CD4-positive, alpha-beta T cell treated with Interferon gamma for 1 hour (primary cell): ENCODE data around the gene PUM1.
"Not testable (repeated sequence)": the region's sequence is repeated elsewhere in the genome, so short reads cannot be mapped to it uniquely, and the experiment has no call there.

Experiments
- DNase-seq: peaks from one replicate; pipeline ENCODE4 v3.0.0-alpha.2; 2020

PUM1 gene

DNA sequence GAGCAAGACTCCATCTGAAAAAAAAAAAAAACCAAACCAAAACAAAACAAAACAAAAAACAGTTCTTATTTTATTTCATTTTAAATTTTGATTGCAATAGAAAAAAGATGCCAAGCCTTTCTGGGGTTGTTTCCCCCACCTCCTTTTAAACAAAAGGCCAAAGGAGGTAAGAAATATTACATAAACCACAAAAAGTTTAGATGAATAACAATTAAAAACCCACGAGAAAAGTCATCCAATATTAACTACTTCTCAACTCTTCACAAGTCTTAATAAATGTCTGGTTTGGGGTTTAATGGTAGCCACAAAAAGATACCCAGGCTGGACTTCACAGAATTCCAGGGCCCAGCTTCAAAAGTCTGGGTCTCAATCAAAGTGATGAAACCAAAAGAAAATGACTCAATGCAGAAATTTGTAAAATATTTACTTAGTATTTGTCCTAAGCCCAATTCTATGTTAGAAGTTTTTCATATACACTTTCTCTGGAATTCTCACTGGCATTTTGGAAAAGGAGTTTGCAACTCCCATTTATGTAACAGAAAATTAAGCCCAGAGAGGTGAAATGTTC lies 110.0 kb downstream of the PUM1 start:
- DNase-seq = no peak

DNA sequence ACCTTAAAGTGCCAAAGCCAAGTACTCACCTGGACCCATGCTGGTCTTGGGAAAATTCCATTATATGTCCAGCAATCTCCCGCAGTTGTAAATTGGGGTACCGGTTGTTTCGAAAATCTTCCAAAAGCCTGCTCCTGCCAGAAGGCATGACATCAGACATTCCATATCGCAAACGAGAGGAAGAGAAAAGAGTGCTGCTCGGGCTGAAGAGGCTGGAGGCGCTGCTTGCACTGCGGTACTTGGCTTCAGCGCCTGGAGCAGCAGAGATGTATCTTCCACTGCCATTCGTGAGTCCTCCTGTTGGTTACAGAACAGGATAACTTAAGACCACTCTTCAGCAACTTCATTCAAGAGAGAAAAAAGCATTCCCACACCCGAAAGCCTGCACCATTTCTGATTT lies 111.8 kb downstream of the PUM1 start:
- DNase-seq = no peak

DNA sequence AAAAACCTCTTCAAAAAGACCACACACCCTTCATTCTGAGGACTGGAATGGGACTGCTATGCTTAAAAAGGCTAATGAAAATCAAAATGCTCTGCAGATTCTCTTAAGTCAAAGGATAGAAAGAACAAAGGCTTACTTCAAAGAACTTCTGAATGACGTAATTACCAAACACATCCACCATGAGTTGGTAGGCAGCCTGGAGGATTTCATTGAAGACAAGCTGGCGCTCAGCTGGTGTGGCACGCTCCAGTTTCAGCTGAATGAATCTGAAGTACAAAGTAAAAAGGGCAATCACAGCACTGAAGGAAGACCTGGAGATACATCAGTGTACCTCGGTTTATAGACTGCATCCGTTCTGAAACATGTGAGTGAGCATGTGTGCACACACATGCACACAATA lies 113.4 kb downstream of the PUM1 start:
- no peak for DNase-seq

DNA sequence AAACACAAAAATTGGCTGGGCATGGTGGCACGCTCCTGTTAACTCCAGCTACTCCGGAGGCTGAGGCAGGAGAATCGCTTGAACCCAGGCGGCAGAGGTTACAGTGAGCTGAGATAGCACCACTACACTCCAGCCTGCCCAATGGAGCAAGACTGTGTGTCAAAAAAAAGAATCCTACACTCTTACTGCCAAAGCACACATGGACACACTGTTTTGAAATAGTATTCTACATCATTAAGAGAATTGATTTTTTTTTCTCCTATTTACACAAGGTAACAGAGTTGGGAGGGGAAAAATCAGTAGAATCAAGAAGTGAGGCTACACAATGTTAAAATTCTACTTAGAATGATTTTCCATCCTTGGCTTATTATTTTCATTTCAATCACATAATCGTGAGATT lies 114.8 kb downstream of the PUM1 start:
- no peak for DNase-seq

DNA sequence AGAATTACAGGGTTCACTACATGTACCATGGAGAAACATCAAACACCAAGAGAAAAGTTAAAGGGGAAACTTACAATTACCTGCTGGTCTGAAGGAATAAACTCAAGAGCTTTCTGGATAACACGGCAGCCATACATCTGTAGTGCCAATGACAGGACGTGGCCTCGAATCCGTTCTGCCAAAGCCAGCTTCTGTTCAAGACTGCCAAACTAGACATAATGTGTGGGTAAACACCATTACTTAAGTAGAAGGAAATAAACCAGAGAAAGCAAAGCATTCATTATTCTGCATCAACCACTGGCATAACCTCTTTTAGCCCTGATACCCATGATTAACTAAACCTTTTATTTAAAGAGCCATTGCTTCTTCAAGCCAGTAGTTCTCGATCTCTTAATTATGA lies 115.5 kb downstream of the PUM1 start:
- DNase-seq = no peak

DNA sequence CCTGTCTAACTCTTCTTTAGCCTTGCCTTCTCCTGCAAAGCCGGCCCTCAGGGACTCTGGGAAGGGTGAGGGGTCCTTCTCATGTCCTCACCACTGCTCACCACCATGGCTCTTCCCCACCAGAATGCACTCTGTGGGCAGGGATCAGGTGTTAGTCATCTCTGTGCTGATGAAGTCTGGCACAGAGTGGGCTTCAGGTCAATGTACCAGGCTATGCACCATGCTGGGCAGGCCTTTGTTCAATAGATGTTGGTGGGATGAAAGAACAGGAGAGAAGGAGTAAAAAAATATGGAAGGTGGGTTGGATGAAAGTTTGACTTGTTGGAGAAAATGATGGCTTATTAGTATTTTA lies 116.1 kb downstream of the PUM1 start:
- not testable (repeated sequence) for DNase-seq

DNA sequence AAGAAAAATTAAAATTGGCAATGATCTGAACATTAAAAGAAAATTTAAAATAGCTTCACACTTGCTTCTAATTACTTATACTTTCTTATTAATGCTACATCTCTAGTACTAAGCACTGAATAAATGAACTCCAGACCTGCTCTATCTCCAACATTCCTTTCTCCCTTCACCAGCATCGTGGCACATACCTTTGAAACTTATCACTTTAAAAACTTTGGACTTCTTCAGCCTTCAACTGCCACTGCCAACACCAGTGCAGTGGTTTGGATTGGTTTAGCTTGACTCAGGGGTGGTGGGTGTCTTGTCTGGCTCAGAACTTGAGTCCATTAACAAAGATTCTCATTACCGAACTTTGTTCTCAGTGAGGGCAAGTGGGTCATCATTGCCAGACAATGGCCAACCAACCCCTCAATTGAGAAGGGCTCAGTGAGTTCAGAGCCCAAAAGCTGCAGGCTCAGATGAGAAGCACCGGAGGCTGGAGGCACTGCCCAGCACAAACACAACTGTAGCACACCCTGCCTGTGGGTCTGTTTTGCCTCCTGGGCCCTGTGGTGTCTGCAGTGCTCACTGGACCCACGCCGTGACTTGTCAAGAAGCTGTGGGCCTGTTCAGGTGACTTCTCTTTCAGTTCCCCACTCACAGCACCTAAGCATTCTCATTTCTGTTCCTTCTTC lies 116.6 kb downstream of the PUM1 start:
- not testable (repeated sequence) for DNase-seq

DNA sequence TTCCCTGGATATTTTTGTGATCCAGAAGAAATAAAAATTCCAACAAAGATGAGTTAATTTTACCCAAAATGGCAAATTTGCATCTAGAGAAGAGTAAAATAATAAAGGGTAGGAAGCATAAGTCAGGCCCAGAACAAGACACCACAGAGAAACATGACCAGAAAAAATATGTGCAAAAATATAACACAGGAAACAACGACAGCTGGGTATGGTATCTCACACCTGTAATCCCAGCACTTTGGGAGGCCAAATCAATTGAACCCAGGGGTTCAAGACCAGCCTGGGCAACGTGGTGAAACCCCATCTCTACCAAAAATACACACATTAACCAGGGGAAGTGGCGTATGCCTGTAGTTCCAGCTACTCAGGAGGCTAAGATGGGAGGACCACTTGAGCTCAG lies 117.2 kb downstream of the PUM1 start:
- DNase-seq = no peak

DNA sequence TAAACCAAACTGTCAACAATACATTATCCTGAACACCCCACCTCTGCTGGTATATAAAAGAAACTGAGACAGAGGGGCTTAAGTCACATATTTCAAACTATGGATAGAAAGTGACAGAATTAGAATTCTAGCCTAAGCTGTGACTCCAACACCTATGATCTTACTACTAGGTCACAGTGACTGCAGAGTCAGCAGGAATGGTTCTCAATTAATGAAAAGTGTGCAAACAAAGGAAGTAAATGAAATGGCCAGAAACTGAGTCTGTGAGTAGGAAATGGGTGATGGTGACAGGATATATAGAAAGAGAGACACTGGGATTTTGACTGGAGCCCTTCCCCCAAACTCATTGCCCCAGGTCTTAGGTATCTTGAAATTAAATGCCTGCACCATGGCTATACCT lies 118.3 kb downstream of the PUM1 start:
- no peak for DNase-seq

DNA sequence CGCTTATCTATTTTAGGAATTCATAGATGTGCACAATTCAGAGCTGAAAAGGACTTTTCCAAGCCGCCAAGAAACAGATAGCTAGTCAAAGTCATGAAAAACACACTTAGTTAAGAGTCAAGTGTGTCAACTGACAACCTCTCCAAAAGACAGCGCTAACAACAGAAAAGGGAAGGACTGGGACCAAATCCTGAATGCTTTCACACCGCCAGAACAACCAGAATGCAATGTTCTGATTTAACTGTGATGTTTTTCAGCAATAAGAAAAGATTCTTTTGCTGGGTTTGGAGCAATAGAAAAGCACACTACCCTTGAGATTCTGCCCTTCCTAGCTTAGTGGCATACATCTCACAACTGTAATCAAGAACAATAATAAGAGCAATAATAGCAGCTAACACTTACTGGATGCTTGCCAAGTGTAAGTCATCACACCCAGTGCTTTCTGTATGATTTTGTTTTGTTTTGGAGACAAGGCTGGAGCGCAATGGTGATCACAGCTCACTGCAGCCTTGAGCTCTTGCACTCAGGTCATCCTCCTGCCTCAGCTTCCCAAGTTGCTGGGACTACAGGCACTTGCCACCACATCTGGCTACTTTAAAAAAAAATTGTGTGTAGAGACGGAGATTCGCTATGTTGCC lies 123.1 kb downstream of the PUM1 start:
- DNase-seq = no peak

DNA sequence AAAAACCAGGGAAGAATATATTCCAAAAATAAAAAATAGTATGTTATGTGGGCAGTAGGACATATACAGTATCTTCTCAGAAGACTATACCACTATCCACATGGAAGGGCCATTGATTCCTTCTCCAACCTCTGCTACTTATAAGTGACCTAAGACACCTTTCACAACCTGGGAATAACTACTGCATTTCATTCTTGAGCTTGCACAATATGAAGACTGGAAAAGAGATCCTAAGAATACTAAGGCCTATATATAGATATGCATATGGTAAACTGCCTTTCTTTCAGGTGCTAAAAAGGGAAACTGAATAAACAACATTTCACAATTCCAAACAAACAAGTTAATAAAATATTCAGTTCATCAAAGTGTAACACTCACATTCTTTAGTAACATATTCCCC lies 125.0 kb downstream of the PUM1 start:
- no peak for DNase-seq

DNA sequence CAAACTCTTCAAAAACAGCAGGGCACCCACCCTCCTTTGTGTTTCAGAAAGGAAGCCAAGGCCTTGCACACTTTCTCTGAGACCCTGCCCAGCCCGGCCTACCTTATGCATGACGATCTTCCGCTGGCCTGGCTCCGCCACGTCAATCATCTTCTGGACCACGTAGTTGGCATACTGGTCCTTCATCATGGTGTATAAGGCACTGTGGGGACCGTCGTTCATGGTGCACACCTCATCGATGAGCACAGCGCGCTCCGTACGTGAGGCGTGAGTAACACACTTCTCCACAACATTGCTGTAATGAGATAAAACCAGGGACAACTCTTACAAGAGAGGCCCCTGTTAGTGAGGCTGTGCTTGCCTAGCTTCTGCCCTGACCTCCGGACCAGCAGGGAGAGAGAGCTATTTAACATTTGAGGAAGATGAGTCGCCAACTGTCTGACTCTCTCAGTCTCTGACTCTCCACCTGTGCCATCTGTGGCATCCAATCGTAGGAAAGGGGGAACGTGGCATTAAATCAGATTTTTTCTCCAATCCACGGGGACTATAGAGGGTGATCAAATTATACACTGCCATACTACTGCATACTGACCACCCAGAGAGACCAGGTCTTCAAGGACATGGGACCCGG lies 128.9 kb downstream of the PUM1 start:
- no peak for DNase-seq

DNA sequence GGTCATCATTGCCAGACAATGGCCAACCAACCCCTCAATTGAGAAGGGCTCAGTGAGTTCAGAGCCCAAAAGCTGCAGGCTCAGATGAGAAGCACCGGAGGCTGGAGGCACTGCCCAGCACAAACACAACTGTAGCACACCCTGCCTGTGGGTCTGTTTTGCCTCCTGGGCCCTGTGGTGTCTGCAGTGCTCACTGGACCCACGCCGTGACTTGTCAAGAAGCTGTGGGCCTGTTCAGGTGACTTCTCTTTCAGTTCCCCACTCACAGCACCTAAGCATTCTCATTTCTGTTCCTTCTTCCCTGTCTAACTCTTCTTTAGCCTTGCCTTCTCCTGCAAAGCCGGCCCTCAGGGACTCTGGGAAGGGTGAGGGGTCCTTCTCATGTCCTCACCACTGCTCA lies 129.8 kb downstream of the PUM1 start:
- not testable (repeated sequence) for DNase-seq

DNA sequence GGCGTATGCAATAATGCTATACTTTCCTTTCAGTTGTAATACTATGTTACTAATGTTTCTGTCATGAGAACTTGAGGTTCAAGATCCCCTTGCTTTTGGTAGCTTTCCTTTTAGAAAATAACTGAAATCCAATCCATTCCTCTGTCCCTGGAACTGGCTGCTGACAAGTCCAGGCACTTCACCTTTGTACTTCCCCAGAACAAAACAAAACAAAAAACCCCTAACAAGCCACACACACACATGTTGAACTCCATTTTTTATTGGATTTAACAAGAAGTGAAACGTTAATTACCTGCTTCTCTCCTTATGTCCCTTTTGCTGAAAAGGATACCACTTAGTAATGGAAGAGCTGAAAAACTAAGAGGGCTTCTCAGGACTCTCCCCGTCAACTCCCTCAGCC lies 130.9 kb downstream of the PUM1 start:
- no peak for DNase-seq

DNA sequence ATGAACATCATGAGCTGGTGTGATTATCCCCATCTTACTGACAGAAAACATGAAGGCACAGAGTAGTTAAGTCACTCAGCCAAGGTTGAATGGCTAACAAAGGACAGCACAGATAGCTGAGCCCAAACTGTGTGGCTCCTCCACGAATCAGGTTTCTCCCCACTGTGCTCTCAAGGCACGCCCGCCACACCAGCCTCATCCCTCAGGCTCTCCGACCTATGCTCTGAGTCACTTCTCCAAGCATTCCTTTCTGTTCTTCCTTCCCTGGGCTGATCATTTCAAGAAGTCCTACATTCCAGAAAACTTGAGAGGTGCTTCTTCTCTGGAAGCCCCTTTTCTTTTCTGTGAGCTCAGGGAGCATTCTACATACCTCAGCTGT lies 131.7 kb downstream of the PUM1 start:
- no peak for DNase-seq

DNA sequence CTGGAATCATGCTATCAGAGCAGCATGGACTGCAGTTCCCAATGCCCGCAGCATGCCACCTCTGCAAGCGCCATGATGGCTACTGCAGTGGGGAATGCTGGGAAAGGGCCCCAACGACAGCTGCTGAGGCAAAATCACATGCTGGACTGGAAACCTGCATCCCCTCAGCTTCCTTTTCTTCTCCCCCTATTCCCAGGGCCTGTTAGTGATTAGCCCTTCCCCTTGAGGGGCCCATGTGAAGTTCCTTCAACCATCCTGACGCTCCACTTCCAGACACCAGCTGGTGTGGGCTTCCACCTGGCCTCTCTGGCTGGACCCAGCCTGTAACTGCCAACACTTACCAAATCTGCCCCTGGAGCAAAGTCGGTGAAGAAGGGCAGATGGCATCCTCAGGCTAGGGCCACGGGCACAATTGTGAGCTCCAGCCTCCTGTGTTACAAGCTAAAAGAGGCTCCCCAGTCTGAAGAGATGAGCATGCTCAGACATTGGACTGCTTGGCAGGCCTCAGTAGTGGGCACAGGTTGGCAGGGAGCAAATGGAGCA lies 134.8 kb downstream of the PUM1 start:
- no peak for DNase-seq

DNA sequence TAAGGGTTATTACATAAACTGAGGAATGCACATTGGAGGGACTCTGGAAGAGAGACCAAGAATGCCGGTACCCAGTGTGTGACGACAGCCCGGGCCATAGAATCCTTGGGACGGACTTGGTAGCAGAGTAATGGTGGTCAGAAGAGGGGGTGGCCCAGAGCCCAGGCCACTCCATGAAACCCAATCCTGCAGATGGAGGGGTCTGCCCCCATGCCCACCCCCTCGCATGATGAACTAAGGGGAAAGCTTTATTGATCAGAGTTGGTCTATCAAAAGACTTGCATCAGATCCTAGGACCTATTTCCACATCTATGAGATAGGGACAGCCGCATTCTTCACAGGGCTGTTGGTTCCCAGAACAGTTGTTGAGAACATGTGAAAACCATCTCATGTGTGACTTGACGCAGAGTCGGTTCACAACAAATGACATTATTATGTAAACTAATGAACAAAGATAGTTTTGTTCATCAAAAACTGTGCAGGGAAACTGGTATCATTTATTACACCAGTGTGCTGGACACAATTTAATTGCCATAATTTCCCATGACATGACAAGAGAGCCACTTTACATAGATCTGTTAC lies 135.5 kb downstream of the PUM1 start:
- DNase-seq = no peak

DNA sequence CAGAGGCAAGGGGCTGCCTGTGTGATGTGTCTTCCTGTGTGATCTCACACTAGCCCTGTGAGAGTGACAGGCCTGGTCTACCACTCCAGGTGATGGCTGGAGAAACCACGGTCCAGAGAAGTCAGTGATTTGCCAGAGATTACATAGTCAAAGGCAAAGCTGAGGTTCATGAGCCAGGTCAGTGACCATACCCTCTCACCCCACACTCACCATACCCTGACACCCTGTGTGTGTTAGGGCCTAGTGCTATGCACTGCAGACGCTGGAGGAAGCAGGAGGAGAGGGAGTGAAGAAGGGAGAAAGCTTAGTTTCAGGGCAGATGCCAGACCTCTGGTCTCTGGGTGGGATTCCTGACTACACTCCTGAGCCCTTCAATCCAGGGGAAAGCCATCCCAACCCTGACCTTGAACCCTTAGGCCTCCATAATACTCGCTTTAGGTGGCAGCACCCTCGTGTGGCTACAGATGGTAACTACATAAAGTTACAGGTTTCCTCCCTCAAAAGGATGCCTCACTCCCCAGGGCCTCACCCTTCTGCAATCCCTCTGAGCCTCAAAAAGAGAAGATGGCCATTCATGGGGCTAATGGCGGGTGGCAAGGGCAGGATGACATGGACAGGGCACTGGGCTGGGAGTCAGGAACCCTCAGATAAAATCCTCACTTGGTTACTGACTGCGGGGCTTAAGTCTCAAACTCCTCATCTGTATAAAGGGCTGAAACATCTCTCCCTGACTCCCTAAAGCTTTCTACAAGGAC lies 136.2 kb downstream of the PUM1 start:
- DNase-seq = no peak

DNA sequence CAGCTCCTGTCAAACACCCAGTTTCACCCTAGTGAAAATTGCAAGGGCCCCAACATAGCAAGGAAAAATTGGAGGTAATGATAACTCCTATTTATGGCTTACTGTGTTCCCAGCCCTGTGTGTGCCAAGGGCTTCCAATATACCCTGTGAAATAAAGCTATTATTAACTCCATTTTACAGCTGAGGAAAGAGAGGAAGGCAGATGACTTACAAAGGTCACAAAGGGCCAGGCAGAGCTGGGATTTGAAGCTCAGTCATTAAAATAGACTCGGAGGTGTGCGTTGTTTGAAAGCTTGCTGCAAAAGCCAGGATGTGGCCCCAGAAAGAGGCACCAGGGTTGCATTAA lies 136.8 kb downstream of the PUM1 start:
- DNase-seq = no peak

DNA sequence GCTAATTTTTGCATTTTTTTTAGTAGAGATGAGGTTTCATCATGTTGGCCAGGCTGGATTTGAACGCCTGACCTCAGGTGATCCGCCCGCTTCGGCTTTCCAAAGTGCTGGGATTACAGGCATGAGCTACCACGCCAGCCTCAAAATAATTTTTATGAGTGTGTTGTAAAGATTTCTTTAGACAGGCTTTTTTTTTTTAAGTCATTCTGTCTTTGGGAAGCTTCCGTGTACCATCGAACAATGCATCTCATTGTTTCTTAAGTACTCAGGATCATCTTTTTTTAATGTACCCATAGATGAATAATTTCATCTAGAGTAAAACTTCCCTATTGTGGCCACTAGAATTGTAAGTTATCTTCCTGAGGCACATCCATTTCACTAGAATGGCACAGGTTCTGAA lies 137.3 kb downstream of the PUM1 start:
- no peak for DNase-seq

DNA sequence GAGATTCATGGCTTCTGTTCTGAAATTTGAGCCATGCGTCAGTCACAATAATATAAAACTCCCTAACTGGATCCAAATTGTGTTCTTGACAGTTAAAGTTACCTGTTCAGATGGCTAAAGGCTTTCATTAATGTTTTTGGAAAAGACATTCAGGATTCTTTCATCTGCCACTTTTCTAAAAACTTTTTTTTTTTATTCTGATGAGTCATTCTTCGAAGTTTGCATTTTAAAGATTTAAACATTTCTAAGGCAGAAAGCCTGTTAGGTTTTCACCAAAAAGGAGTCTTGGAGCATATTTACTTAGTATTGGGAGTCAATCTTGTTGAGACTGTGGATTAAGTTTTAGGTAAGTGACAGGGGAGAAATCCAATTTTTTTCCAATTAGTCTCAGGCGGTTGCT lies 138.1 kb downstream of the PUM1 start:
- no peak for DNase-seq

DNA sequence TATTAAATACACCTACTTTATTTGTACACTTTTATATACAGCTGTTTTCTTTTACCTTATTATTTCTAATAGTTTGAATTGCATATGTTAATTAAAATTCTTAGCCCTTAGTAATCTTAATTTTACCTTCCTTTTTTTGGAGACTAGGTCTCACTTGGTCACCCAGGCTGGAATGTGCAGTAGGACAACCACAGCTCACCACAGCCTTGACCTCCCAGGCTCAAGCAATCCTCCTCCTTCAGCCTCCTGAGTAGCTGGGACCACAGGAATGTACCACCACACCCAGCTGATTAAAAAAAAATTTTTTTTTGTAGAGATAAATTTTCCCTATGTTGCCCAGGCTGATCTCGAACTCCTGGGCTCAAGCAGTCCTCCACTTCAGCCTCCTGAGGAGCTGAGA lies 141.9 kb downstream of the PUM1 start:
- DNase-seq = no peak

DNA sequence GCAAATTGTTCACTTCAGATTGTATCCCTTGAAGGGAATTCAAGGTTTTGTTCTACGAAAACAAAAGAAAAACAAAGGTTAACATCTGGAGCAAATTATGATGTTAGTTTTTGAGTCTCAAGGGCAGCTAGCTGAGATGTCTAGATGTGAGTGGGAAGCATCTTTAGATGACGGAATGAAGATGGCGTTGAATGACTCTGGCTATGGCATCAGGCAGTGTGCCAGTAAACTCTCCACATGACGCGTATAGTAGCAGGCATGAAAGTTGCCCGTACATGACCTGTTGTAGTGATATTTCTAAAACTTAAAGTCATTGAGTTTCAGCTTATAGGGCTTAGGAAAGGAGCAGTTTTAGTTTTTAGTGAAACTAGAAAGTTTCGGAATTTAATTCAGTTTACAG lies 144.7 kb downstream of the PUM1 start:
- no peak for DNase-seq
